ENCODE measurements around the gene GIPC2. TPM values are rescaled to one million over a fixed set of nuclear protein-coding genes. Genes with fewer than 3 reads are reported as not detected.
A peak's percentile ranks its signal among the peaks of the same experiment; 100 is the strongest.
"Not testable (repeated sequence)": the region's sequence is repeated elsewhere in the genome, so short reads cannot be mapped to it uniquely, and the experiment has no call there.

GIPC2 gene
- total and polyA plus RNA-seq, 12 donors, result 10.6 to 53.4 (median 32.5) TPM

DNA sequence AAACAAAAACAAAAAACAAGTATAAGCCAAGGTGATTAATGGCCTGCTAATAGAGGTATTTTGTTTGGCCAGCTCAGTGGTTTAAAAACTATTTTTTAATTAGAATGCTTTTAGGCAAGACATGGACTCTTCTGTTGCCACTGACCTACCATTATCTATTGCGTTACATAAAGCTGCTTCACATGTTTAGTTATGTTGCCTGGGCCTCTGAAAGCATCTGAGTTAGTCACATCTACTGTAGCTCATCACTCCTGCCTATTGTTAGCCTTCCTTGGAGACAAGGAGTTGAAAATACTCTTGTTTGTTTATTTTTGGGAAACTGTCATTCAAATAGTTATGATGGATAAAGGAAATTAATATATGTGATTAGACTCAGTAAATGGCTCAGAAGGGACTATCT is 26.7 kb upstream of the GIPC2 start:
- no peaks in the 10 kb centered on the region for H3K9me3 ChIP-seq (replicated peaks in 1 of 3)
- H3K27ac ChIP-seq, result no peak overlapping the region
- no peak overlapping the region for H3K4me3 ChIP-seq
- H3K36me3 ChIP-seq (replicated peaks in 1 of 2), result peaks cover 0 to 22% of the 10 kb centered on the region in 2 donors
- DNase-seq, result no peak
- intact Hi-C loops (cut with DNase I), result no loop called here
- TF ChIP-seq POLR2A (IDR thresholded peaks at IDR 0.05), result no peak
- TF ChIP-seq, protein P1, sequence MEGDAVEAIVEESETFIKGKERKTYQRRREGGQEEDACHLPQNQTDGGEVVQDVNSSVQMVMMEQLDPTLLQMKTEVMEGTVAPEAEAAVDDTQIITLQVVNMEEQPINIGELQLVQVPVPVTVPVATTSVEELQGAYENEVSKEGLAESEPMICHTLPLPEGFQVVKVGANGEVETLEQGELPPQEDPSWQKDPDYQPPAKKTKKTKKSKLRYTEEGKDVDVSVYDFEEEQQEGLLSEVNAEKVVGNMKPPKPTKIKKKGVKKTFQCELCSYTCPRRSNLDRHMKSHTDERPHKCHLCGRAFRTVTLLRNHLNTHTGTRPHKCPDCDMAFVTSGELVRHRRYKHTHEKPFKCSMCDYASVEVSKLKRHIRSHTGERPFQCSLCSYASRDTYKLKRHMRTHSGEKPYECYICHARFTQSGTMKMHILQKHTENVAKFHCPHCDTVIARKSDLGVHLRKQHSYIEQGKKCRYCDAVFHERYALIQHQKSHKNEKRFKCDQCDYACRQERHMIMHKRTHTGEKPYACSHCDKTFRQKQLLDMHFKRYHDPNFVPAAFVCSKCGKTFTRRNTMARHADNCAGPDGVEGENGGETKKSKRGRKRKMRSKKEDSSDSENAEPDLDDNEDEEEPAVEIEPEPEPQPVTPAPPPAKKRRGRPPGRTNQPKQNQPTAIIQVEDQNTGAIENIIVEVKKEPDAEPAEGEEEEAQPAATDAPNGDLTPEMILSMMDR (IDR thresholded peaks at IDR 0.05), result no peak
- 92 to 100% (median 96%) methylated on average over 1 of the region's 1 CpG for WGBS, 4 donors
- H3K4me1 ChIP-seq (replicated peaks in 1 of 2), result peaks cover 0 to 7% of the 10 kb centered on the region in 2 donors
- no peaks in the 10 kb centered on the region for H3K27me3 ChIP-seq

DNA sequence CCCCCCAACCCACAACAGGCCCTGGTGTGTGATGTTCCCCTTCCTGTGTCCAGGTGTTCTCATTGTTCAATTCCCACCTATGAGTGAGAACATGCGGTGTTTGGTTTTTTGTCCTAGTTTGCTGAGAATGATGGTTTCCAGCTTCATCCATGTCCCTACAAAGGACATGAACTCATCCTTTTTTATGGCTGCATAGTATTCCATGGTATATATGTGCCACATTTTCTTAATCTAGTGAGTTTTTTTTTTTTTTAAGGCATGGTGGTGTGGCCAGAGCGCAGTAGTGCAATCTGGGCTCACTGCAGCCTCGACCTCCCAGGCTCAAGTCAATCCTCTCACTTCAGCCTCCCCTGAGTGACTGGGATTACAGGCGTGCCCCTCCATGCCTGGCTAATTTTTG is 24.6 kb upstream of the GIPC2 start:
- intact Hi-C loops (cut with DNase I); H3K9me3 ChIP-seq (replicated peaks in 1 of 3); H3K4me3 ChIP-seq; H3K27me3 ChIP-seq; H3K27ac ChIP-seq; H3K36me3 ChIP-seq (replicated peaks in 1 of 2); DNase-seq; H3K4me1 ChIP-seq (replicated peaks in 1 of 2): not testable (repeated sequence)
- 89 to 100% (median 95%) methylated on average over 4 of the region's 4 CpGs for WGBS, 4 donors

DNA sequence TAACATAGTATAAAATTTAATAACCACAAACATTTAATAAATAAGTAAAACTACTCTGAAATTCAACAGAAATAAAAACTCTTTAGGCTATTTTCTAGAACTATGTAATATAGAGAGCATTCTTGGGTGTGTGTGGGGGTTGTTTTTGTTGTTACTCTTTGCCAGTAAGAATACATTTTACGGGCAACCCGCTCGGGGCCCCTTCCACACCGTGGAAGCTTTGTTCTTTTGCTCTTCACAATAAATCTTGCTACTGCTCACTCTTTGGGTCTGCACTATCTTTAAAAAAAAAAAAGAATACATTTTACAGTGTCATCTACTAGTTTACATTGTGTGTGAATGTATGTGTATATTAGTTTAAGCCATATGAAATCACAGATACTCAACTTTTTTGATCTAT is 16.0 kb upstream of the GIPC2 start:
- no peaks in the 10 kb centered on the region for H3K9me3 ChIP-seq (replicated peaks in 1 of 3)
- no peak overlapping the region for H3K4me3 ChIP-seq
- no peaks in the 10 kb centered on the region for H3K27me3 ChIP-seq
- 55 to 82% (median 70%) methylated on average over 4 of the region's 4 CpGs for WGBS, 4 donors
- H3K4me1 ChIP-seq (replicated peaks in 1 of 2), result peaks cover 0 to 8% of the 10 kb centered on the region in 2 donors
- no peak for DNase-seq
- intact Hi-C loops (cut with DNase I), result no loop called here
- no peak overlapping the region for H3K27ac ChIP-seq
- TF ChIP-seq, protein P1 (IDR thresholded peaks at IDR 0.05), result no peak
- TF ChIP-seq POLR2A (IDR thresholded peaks at IDR 0.05), result no peak
- no peaks in the 10 kb centered on the region for H3K36me3 ChIP-seq (replicated peaks in 1 of 2)

DNA sequence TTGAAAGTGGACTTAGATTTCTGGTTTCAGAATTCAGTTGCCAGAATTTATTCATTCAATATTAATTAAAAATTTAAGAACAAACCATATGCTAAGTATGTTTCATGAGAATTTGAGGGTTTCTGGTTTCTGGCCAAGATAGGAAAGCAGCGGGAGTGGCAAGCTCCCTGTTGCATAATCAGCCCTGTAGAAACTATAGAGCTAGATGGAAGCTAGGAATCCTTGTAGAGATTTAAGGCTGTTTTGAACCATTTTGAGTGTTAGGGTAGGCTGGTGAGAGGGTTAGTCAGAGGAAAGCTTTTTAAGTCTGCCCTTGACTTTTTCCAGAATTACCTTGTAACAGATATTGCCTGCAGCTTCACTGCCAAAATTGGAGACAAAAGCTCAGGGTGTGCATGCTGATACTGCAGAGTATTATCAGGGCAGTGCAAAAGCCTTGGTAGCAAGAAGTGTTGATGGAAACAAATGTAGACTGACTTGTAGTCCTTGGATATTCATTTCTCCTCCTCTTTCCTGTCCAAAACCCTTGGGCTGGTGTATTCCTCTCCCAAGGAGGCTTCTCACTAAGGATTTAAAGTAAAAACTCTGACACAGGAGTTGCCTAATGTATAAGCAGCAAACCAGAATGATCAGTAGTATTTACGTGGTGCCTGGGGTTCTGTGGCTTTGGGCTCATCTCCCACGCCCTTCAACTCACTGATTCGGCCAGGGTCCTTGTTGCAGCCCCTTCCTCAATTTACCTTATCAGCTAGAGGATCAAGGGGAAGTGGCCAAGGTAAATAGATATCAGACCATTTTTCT is 12.6 kb upstream of the GIPC2 start:
- TF ChIP-seq, protein P1 (IDR thresholded peaks at IDR 0.05), result no peak
- TF ChIP-seq POLR2A (IDR thresholded peaks at IDR 0.05), result peak in 1 of 2 donors; percentile 18
- 42 to 56% (median 50%) methylated on average over 4 of the region's 4 CpGs for WGBS, 4 donors
- intact Hi-C loops (cut with DNase I), result no loop called here

DNA sequence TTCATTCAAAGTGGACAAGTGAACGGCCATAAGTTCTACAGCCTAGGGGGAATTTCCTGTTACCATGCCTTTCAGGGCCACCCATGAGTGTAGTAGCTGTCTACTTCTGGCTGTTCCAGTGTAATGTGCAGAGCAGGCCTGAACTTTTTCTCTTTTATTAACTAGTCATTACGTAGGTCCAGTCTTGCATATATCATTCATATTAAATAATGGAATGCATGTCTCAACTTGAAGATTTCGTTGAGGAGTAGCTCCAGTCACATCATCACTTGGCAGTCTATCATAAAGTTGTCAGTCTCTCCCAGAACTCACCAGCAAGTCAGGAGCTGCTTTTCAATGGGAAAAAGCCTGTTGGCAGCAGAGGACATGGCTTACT is 12.0 kb upstream of the GIPC2 start:
- Histone ChIP-seq H3K4me3 (no peak overlapping the region), H3K27ac (peak overlapping the region in 3 of 5 donors; percentile 45 to 73 (median 60)), H3K27me3 (no peaks in the 10 kb centered on the region), H3K4me1 (replicated peaks in 1 of 2) (peaks cover 5 to 20% of the 10 kb centered on the region in 2 donors), H3K36me3 (replicated peaks in 1 of 2) (no peaks in the 10 kb centered on the region), H3K9me3 (replicated peaks in 1 of 3) (no peaks in the 10 kb centered on the region)
- no peak for DNase-seq
- WGBS, 4 donors, result 62 to 75% (median 71%) methylated on average over 3 of the region's 3 CpGs
- TF ChIP-seq, protein P1 (IDR thresholded peaks at IDR 0.05), result no peak
- TF ChIP-seq POLR2A (IDR thresholded peaks at IDR 0.05), result no peak
- intact Hi-C loops (cut with DNase I), result no loop called here

More for the DNA sequence above, 12.6 kb upstream of the GIPC2 start:
- Histone ChIP-seq H3K4me3 (no peak overlapping the region), H3K27ac (peak overlapping the region in 4 of 5 donors; percentile 10 to 73 (median 52)), H3K36me3 (replicated peaks in 1 of 2) (no peaks in the 10 kb centered on the region), H3K9me3 (replicated peaks in 1 of 3) (no peaks in the 10 kb centered on the region), H3K4me1 (replicated peaks in 1 of 2) (peaks cover 3 to 14% of the 10 kb centered on the region in 2 donors), H3K27me3 (no peaks in the 10 kb centered on the region)
- DNase-seq, result peak in 4 of 7 donors; percentile 34 to 61 (median 50)

Data from adrenal gland (tissue), 12 donors.